GM18526 (cell line): ENCODE results near the gene ZNF469.

Experiments used
- POLR2A ChIP-seq: IDR thresholded peaks from 3 replicates; pipeline ENCODE4 v1.6.1; 2011; ENCODE audit not compliant: insufficient read length; ENCODE audit errors: extremely low read depth

The ZNF469 gene

GRCh38 chr16:88343271-88343791 lies 39.4 kb upstream of the ZNF469 start:
- TF ChIP-seq POLR2A = no peak

GRCh38 chr16:88344411-88345030 lies 38.2 kb upstream of the ZNF469 start:
- no peak for TF ChIP-seq POLR2A

GRCh38 chr16:88345031-88345720 lies 37.6 kb upstream of the ZNF469 start:
- TF ChIP-seq POLR2A = no peak

- no peak for TF ChIP-seq POLR2A
Measured at GRCh38 chr16:88345721-88346560, 36.8 kb upstream of the ZNF469 start.

- no peak for TF ChIP-seq POLR2A
Measured at GRCh38 chr16:88346680-88347505, 35.9 kb upstream of the ZNF469 start.

GRCh38 chr16:88347656-88348376 lies 34.9 kb upstream of the ZNF469 start:
- no peak for TF ChIP-seq POLR2A

- TF ChIP-seq POLR2A = no peak
Measured at GRCh38 chr16:88348377-88349152, 34.2 kb upstream of the ZNF469 start.

GRCh38 chr16:88349153-88349902 lies 33.4 kb upstream of the ZNF469 start:
- no peak for TF ChIP-seq POLR2A

GRCh38 chr16:88349903-88350900 lies 32.6 kb upstream of the ZNF469 start:
- TF ChIP-seq POLR2A = no peak

GRCh38 chr16:88350922-88351321 lies 31.8 kb upstream of the ZNF469 start:
- no peak for TF ChIP-seq POLR2A

GRCh38 chr16:88351491-88352101 lies 31.2 kb upstream of the ZNF469 start:
- TF ChIP-seq POLR2A = no peak
